Stimulated activated effector memory CD8-positive, alpha-beta T cell treated with anti-CD3 and anti-CD28 coated beads, Interleukin-12 subunit alpha, Interleukin-12 subunit beta, amount 100 ng/mL, for 72 hours (primary cell): Measurements from ENCODE around the gene SPACDR.
A peak's percentile ranks its signal among the peaks of the same experiment; 100 is the strongest.
"Not testable (repeated sequence)": the region's sequence is repeated elsewhere in the genome, so short reads cannot be mapped to it uniquely, and the experiment has no call there.

Source experiments
- ATAC-seq: fragments of 150-1000 bp; cut with Tn5 transposase; 2 replicates; pipeline ENCODE4 v1.10.0; 2021
- DNase-seq, 2 donors: peaks; one replicate each; pipeline ENCODE4 v3.0.0; 2021 to 2022; ENCODE audit warnings: low spot score in 2 of 2
- H3K27ac Mint-ChIP-seq: one replicate; pipeline ENCODE4 v1.8.0; 2022; ENCODE audit warnings: mild to moderate bottlenecking, mixed read lengths
- H3K36me3 Mint-ChIP-seq: one replicate; pipeline ENCODE4 v1.8.0; 2022; ENCODE audit warnings: mild to moderate bottlenecking, mixed read lengths
- H3K4me1 Mint-ChIP-seq: one replicate; pipeline ENCODE4 v1.8.0; 2022; ENCODE audit warnings: mixed read lengths
- H3K4me3 Mint-ChIP-seq: one replicate; pipeline ENCODE4 v1.8.0; 2022; ENCODE audit warnings: mild to moderate bottlenecking, mixed read lengths
- H3K9me3 Mint-ChIP-seq: one replicate; pipeline ENCODE4 v1.8.0; 2022; ENCODE audit warnings: mixed read lengths

Gene SPACDR

GRCh38 chr7:100455206-100455605, 8.9 kb downstream of the SPACDR start:
- peaks cover 17% of the 10 kb centered on the region for H3K4me1 Mint-ChIP-seq
- no peaks in the 10 kb centered on the region for H3K9me3 Mint-ChIP-seq
- DNase-seq (no peak), ATAC-seq (no peak)
- no peak overlapping the region for H3K4me3 Mint-ChIP-seq
- peaks cover 36% of the 10 kb centered on the region for H3K36me3 Mint-ChIP-seq
- peak overlapping the region; percentile 60 for H3K27ac Mint-ChIP-seq

- ATAC-seq, H3K4me3 Mint-ChIP-seq, H3K27ac Mint-ChIP-seq, DNase-seq, H3K9me3 Mint-ChIP-seq: not testable (repeated sequence)
- H3K36me3 Mint-ChIP-seq: peaks cover 24% of the 10 kb centered on the region
- peaks cover 11% of the 10 kb centered on the region for H3K4me1 Mint-ChIP-seq
Measured at GRCh38 chr7:100453854-100454253, 10.2 kb downstream of the SPACDR start.

DNA sequence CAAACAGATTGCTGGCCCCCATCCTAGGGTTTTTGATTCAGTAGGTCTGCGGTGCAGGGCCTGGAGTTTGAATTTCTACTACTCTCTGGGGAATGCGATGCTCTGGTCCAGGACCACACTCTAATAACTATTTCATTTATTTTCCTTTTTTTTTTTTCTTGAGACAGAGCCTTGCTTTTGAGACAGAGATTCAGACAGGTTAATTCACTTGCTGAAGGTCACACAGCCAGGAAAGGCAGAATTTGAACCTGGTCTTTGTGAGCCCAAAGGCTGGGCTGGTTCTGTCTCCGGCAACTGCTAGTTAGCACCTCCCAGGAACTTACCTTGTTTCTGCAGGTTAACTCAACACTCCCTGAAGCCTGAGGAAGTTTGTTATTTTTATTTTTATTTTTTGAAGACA, 11.5 kb downstream of the SPACDR start:
- ATAC-seq: no peak
- no peak overlapping the region for H3K4me3 Mint-ChIP-seq
- no peaks in the 10 kb centered on the region for H3K9me3 Mint-ChIP-seq
- H3K27ac Mint-ChIP-seq: no peak overlapping the region
- peaks cover 11% of the 10 kb centered on the region for H3K4me1 Mint-ChIP-seq
- DNase-seq: no peak
- H3K36me3 Mint-ChIP-seq: peaks cover 15% of the 10 kb centered on the region

- Mint-ChIP-seq H3K4me1 (peaks cover 11% of the 10 kb centered on the region), H3K27ac (peak overlapping the region; percentile 56), H3K9me3 (no peaks in the 10 kb centered on the region), H3K36me3 (no peaks in the 10 kb centered on the region), H3K4me3 (no peak overlapping the region)
- DNase-seq (no peak), ATAC-seq (no peak)
Measured at GRCh38 chr7:100449190-100449795, 14.8 kb downstream of the SPACDR start.

GRCh38 chr7:100447363-100447762, 16.7 kb downstream of the SPACDR start:
- ATAC-seq, H3K9me3 Mint-ChIP-seq, H3K27ac Mint-ChIP-seq, H3K36me3 Mint-ChIP-seq, DNase-seq, H3K4me3 Mint-ChIP-seq: not testable (repeated sequence)
- peaks cover 15% of the 10 kb centered on the region for H3K4me1 Mint-ChIP-seq

GRCh38 chr7:100446040-100446439, 18.0 kb downstream of the SPACDR start:
- Mint-ChIP-seq H3K27ac (peak overlapping the region; percentile 29), H3K36me3 (no peaks in the 10 kb centered on the region), H3K4me1 (peaks cover 14% of the 10 kb centered on the region), H3K4me3 (no peak overlapping the region), H3K9me3 (no peaks in the 10 kb centered on the region)
- DNase-seq (no peak), ATAC-seq (no peak)

- no peaks in the 10 kb centered on the region for H3K36me3 Mint-ChIP-seq
- ATAC-seq: peak; percentile 70
- peak overlapping the region; percentile 75 for H3K27ac Mint-ChIP-seq
Measured at GRCh38 chr7:100444311-100445278, 19.5 kb downstream of the SPACDR start.

GRCh38 chr7:100443096-100443840, 20.8 kb downstream of the SPACDR start:
- no peak for DNase-seq
- Mint-ChIP-seq H3K9me3 (no peaks in the 10 kb centered on the region), H3K36me3 (no peaks in the 10 kb centered on the region), H3K4me1 (peaks cover 9% of the 10 kb centered on the region), H3K27ac (no peak overlapping the region), H3K4me3 (no peak overlapping the region)
- no peak for ATAC-seq

More at GRCh38 chr7:100444311-100445278, 19.5 kb downstream of the SPACDR start:
- Mint-ChIP-seq H3K9me3 (no peaks in the 10 kb centered on the region), H3K4me3 (no peak overlapping the region), H3K4me1 (peaks cover 9% of the 10 kb centered on the region)
- no peak for DNase-seq

- ATAC-seq (no peak), DNase-seq (no peak)
- Mint-ChIP-seq H3K4me1 (peaks cover 9% of the 10 kb centered on the region), H3K36me3 (no peaks in the 10 kb centered on the region), H3K4me3 (no peak overlapping the region), H3K9me3 (no peaks in the 10 kb centered on the region), H3K27ac (peak overlapping the region; percentile 11)
Measured at GRCh38 chr7:100441641-100442535, 22.2 kb downstream of the SPACDR start.

DNA sequence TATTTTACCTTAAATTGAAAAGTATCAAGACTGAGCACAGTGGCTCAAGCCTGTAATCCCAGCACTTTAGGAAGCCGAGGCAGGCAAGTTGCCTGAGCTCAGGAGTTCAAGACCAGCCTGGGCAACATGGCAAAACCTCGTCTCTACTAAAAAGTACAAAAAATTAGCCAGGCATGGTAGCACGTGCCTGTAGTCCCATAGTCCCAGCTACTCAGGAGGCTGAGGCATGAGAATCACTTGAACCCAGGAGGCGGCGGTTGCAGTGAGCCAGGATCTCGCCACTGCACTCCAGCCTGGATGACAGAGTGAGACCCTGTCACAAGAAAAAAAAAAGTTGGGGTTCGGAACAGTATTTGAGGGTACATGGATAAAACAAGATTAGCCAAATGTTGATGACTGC, 24.8 kb downstream of the SPACDR start:
- H3K9me3 Mint-ChIP-seq, H3K4me3 Mint-ChIP-seq, ATAC-seq, H3K27ac Mint-ChIP-seq, DNase-seq: not testable (repeated sequence)
- H3K36me3 Mint-ChIP-seq: peaks cover 21% of the 10 kb centered on the region
- H3K4me1 Mint-ChIP-seq: peaks cover 15% of the 10 kb centered on the region

DNA sequence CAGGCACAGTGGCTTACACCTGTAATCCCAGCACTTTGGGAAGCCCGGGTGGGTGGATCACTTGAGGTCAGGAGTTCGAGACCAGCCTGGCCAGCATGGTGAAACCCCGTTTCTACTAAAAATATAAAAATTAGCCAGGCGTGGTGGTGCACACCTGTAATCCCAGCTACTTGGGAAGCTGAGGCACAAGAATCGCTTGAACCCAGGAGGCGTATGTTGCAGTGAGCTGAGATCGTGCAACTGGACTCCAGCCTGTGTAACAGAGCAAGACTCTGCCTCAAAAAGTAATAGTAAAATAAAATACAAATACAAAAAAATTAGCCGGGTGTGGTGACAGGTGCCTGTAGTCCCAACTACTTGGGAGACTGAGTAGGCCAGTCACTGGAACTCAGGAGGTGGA, 25.3 kb downstream of the SPACDR start:
- not testable (repeated sequence) for H3K4me3 Mint-ChIP-seq, H3K27ac Mint-ChIP-seq
- peaks cover 26% of the 10 kb centered on the region for H3K36me3 Mint-ChIP-seq

DNA sequence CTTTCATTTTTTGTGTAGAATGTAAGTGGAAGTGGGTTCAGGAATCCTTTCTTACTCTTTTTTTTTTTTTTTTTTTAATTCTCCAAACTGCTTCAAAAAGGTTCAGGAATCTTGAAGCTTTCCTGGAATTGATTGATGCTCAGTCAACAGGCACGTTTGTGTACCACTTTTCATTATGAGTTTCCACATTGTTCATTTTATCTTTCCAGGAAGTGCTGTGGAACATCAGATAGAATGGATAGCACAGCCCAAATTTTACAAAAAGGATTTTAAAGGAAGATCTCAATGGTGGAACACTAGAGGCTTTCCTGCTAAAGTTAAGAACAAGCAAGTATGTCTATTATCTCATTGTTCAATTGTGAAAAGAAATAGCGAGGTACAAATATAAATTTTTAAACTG, 25.9 kb downstream of the SPACDR start:
- Mint-ChIP-seq H3K9me3 (no peaks in the 10 kb centered on the region), H3K27ac (no peak overlapping the region), H3K4me3 (no peak overlapping the region), H3K36me3 (peaks cover 32% of the 10 kb centered on the region), H3K4me1 (peaks cover 22% of the 10 kb centered on the region)
- no peak for DNase-seq
- ATAC-seq: no peak

More for the DNA sequence above, 25.3 kb downstream of the SPACDR start:
- not testable (repeated sequence) for H3K9me3 Mint-ChIP-seq, DNase-seq, ATAC-seq
- H3K4me1 Mint-ChIP-seq: peaks cover 17% of the 10 kb centered on the region

DNA sequence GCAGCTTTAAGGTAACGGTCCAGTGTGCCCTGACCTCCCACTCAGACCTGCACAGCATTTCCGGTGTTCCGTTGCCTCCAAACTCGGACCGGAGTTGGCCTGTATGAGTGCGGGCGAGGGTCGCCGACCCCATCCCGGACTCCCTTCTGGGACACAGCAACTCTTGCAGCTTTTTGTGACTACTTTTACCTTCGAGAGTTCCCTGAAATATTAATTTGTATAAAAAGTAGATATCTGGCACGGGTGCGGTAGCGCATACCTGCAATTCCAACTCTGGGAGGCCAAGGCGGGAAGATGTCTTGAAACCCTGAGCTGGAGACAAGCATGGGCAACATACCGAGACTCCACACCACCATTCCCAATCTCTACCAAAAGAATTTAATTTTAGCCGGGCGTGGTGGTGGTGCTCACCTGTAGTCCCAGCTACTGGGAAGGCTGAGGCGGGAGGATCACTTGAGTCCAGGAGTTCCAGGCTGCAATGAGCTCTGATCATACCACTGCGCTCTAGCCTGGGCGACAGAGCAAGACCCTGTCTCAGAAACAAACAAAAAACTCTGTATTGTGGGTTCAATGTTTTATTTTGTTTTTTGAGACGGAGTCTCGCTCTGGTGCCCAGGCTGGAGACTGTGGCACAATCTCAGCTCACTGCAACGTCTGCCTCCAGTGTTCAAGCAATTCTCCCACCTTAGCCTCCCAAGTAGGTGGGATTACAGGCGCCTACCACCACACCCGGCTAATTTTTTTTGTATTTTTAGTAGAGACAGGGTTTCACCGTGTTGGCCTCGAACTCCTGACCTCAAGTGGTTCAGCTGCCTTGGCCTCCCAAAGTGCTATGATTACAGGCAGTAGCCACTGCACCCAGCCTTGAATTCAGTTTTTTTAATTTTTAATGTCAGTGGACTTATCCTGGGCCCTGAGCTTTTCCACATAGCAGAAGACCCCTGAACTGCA, 26.6 kb downstream of the SPACDR start:
- peak overlapping the region; percentile 95 for H3K4me3 Mint-ChIP-seq
- H3K4me1 Mint-ChIP-seq: peaks cover 29% of the 10 kb centered on the region
- H3K9me3 Mint-ChIP-seq: no peaks in the 10 kb centered on the region
- DNase-seq: no peak
- ATAC-seq: no peak
- no peak overlapping the region for H3K27ac Mint-ChIP-seq
- peaks cover 39% of the 10 kb centered on the region for H3K36me3 Mint-ChIP-seq
